ENCODE data around the gene RASSF1. TPM values are rescaled to one million over a fixed set of nuclear protein-coding genes. Genes with fewer than 3 reads are reported as not detected.
"Not testable (repeated sequence)": the region's sequence is repeated elsewhere in the genome, so short reads cannot be mapped to it uniquely, and the experiment has no call there.

The RASSF1 gene
- total RNA-seq, 2 experiments from 2014 or later, result 183 to 188 TPM

- DNase-seq, result no peak
- ATAC-seq (ENCODE audit: low read depth), result no peak
- Mint-ChIP-seq H3K36me3 (peaks cover 6% of the 10 kb centered on the region), H3K27me3 (no peaks in the 10 kb centered on the region), H3K27ac (no peak overlapping the region), H3K4me1 (peaks cover 21% of the 10 kb centered on the region), H3K9me3 (no peaks in the 10 kb centered on the region), H3K4me3 (no peak overlapping the region)
- POLR2A ChIA-PET, result interaction anchor here (1.2 to 3.5 kb wide), 3 partner anchors 13 to 23 kb away, joined by 5 to 17 read pairs (median 10); partner anchors contain the start of genes HYAL3, NAA80 and TUSC2
Measured at GRCh38 chr3:50314816-50315215, 25.8 kb downstream of the RASSF1 start.

GRCh38 chr3:50314342-50314741 is 26.3 kb downstream of the RASSF1 start:
- ATAC-seq (ENCODE audit: low read depth) (no peak), DNase-seq (no peak)
- no peak overlapping the region for H3K4me3 Mint-ChIP-seq
- no peak overlapping the region for H3K27ac Mint-ChIP-seq
- no peaks in the 10 kb centered on the region for H3K27me3 Mint-ChIP-seq
- peaks cover 21% of the 10 kb centered on the region for H3K4me1 Mint-ChIP-seq
- POLR2A ChIA-PET, result interaction anchor here (1.0 to 3.5 kb wide), 3 partner anchors 12 to 23 kb away, joined by 3 to 17 read pairs (median 10); partner anchors contain the start of genes HYAL3 and NAA80
- H3K36me3 Mint-ChIP-seq, result peaks cover 5% of the 10 kb centered on the region
- H3K9me3 Mint-ChIP-seq, result no peaks in the 10 kb centered on the region

- ATAC-seq (ENCODE audit: low read depth); H3K27me3 Mint-ChIP-seq; DNase-seq; H3K36me3 Mint-ChIP-seq; H3K27ac Mint-ChIP-seq; POLR2A ChIA-PET; H3K4me3 Mint-ChIP-seq; H3K9me3 Mint-ChIP-seq: not testable (repeated sequence)
- H3K4me1 Mint-ChIP-seq, result peaks cover 13% of the 10 kb centered on the region
Measured at GRCh38 chr3:50312041-50312440, 28.6 kb downstream of the RASSF1 start.

- H3K9me3 Mint-ChIP-seq, result no peaks in the 10 kb centered on the region
- ATAC-seq (ENCODE audit: low read depth) (no peak), DNase-seq (no peak)
- no peaks in the 10 kb centered on the region for H3K27me3 Mint-ChIP-seq
- POLR2A ChIA-PET, result no interaction called here
- no peak overlapping the region for H3K27ac Mint-ChIP-seq
- H3K36me3 Mint-ChIP-seq, result no peaks in the 10 kb centered on the region
- peaks cover 9% of the 10 kb centered on the region for H3K4me1 Mint-ChIP-seq
- no peak overlapping the region for H3K4me3 Mint-ChIP-seq
Measured at GRCh38 chr3:50304601-50305000, 36.0 kb downstream of the RASSF1 start.

- DNase-seq, result no peak
- Mint-ChIP-seq H3K27me3 (no peaks in the 10 kb centered on the region), H3K9me3 (no peaks in the 10 kb centered on the region), H3K36me3 (no peaks in the 10 kb centered on the region), H3K27ac (no peak within 1 kb of the TSS), H3K4me3 (no peak within 1 kb of the TSS), H3K4me1 (peaks cover 10% of the 10 kb centered on the region)
- POLR2A ChIA-PET, result no interaction called here
- ATAC-seq (ENCODE audit: low read depth), result no peak
Measured at GRCh38 chr3:50303013-50303815, 37.4 kb downstream of the RASSF1 start, which contains the start of gene HYAL1. TSS of gene HYAL1 (minus strand) at chr3:50303574. CDS start at chr3:50302956, 618 bp downstream.

GRCh38 chr3:50302095-50303012 is 38.3 kb downstream of the RASSF1 start:
- Mint-ChIP-seq H3K9me3 (no peaks in the 10 kb centered on the region), H3K36me3 (no peaks in the 10 kb centered on the region), H3K27me3 (no peaks in the 10 kb centered on the region), H3K4me3 (no peak overlapping the region), H3K27ac (no peak overlapping the region), H3K4me1 (peaks cover 18% of the 10 kb centered on the region)
- POLR2A ChIA-PET, result interaction anchor here (0.7 to 0.9 kb wide), 2 partner anchors 12 to 980 kb away, joined by 3 to 4 read pairs; no protein-coding TSS in a partner anchor
- DNase-seq (no peak), ATAC-seq (ENCODE audit: low read depth) (no peak)

- H3K36me3 Mint-ChIP-seq, result peaks cover 1% of the 10 kb centered on the region
- peaks cover 18% of the 10 kb centered on the region for H3K4me1 Mint-ChIP-seq
- no peak for ATAC-seq (ENCODE audit: low read depth)
- H3K9me3 Mint-ChIP-seq, result no peaks in the 10 kb centered on the region
- H3K27me3 Mint-ChIP-seq, result no peaks in the 10 kb centered on the region
- DNase-seq, result no peak
- POLR2A ChIA-PET, result interaction anchor here (8.0 kb wide), 1 partner anchor 38 kb away, joined by 89 read pairs; the partner anchor contains the start of gene RASSF1
- H3K27ac Mint-ChIP-seq, result peak overlapping the region; percentile 98
- H3K4me3 Mint-ChIP-seq, result peak overlapping the region; percentile 96
Measured at GRCh38 chr3:50300681-50301254, 39.9 kb downstream of the RASSF1 start.

GRCh38 chr3:50299929-50300680 is 40.5 kb downstream of the RASSF1 start:
- peak overlapping the region; percentile 96 for H3K4me3 Mint-ChIP-seq
- no peaks in the 10 kb centered on the region for H3K9me3 Mint-ChIP-seq
- peak overlapping the region; percentile 98 for H3K27ac Mint-ChIP-seq
- H3K4me1 Mint-ChIP-seq, result peaks cover 18% of the 10 kb centered on the region
- DNase-seq (peak; percentile 39), ATAC-seq (ENCODE audit: low read depth) (no peak)
- H3K36me3 Mint-ChIP-seq, result peaks cover 1% of the 10 kb centered on the region
- H3K27me3 Mint-ChIP-seq, result no peaks in the 10 kb centered on the region
- POLR2A ChIA-PET, result interaction anchor here (0.8 to 8.0 kb wide), 14 partner anchors 9 to 311 kb away, joined by 3 to 89 read pairs (median 8); partner anchors contain the start of genes CISH, CYB561D2, GNAI2 and NPRL2

GRCh38 chr3:50299638-50299928 is 41.1 kb downstream of the RASSF1 start:
- no peak for DNase-seq
- Mint-ChIP-seq H3K27me3 (no peaks in the 10 kb centered on the region), H3K9me3 (no peaks in the 10 kb centered on the region), H3K27ac (peak overlapping the region; percentile 98), H3K4me3 (peak overlapping the region; percentile 96), H3K4me1 (peaks cover 18% of the 10 kb centered on the region), H3K36me3 (peaks cover 1% of the 10 kb centered on the region)
- POLR2A ChIA-PET, result interaction anchor here (0.5 to 8.0 kb wide), 20 partner anchors 9 to 603 kb away, joined by 3 to 89 read pairs (median 5); partner anchors contain the start of genes C3orf18, CISH, CYB561D2 and GNAI2
- ATAC-seq (ENCODE audit: low read depth), result no peak

- peak within 1 kb of the TSS; percentile 96 for H3K4me3 Mint-ChIP-seq
- peak within 1 kb of the TSS; percentile 98 for H3K27ac Mint-ChIP-seq
- H3K36me3 Mint-ChIP-seq, result peaks cover 1% of the 10 kb centered on the region
Measured at GRCh38 chr3:50298836-50299637, 41.6 kb downstream of the RASSF1 start, which contains the start of the genes HYAL3 and NAA80. TSS of gene HYAL3 (minus strand) at chr3:50299405. CDS start at chr3:50295602, 3,803 bp downstream. TSS of gene NAA80 (minus strand) at chr3:50299405. CDS start at chr3:50297463, 1,942 bp downstream.

GRCh38 chr3:50297896-50298725 is 42.5 kb downstream of the RASSF1 start:
- no peaks in the 10 kb centered on the region for H3K9me3 Mint-ChIP-seq
- POLR2A ChIA-PET, result interaction anchor here (0.6 to 8.0 kb wide), 12 partner anchors 19 to 510 kb away, joined by 3 to 89 read pairs (median 6); partner anchors contain the start of genes CYB561D2, GNAI2, NPRL2 and RASSF1
- DNase-seq, result no peak

More at GRCh38 chr3:50298836-50299637, 41.6 kb downstream of the RASSF1 start, which contains the start of the genes HYAL3 and NAA80:
- POLR2A ChIA-PET, result interaction anchor here (0.5 to 8.0 kb wide), 21 partner anchors 10 to 603 kb away, joined by 3 to 89 read pairs (median 5); partner anchors contain the start of genes C3orf18, CISH, CYB561D2 and GNAI2
- ATAC-seq (ENCODE audit: low read depth) (peak; percentile 84), DNase-seq (peak; percentile 98)
- Mint-ChIP-seq H3K27me3 (no peaks in the 10 kb centered on the region), H3K4me1 (peaks cover 18% of the 10 kb centered on the region), H3K9me3 (no peaks in the 10 kb centered on the region)

More at GRCh38 chr3:50297896-50298725, 42.5 kb downstream of the RASSF1 start:
- Mint-ChIP-seq H3K36me3 (peaks cover 1% of the 10 kb centered on the region), H3K27ac (peak overlapping the region; percentile 98), H3K4me1 (peaks cover 18% of the 10 kb centered on the region), H3K27me3 (no peaks in the 10 kb centered on the region), H3K4me3 (peak overlapping the region; percentile 96)
- no peak for ATAC-seq (ENCODE audit: low read depth)

Data from activated naive CD8-positive, alpha-beta T cell treated with anti-CD3 and anti-CD28 coated beads, Interleukin-2, amount 10 ng/mL, durations not matched to agents 7 days and 5 days (primary cell).